GM10248 (cell line): ENCODE results near the gene SEMA6C.
A peak's percentile ranks its signal among the peaks of the same experiment; 100 is the strongest.
"Not testable (repeated sequence)": the region's sequence is repeated elsewhere in the genome, so short reads cannot be mapped to it uniquely, and the experiment has no call there.

ENCODE experiments used
- CTCF ChIA-PET: fragments of 300-600 bp; sonication (Branson Sonifier 250); formaldehyde crosslinking; extraction: SDS; loops from one replicate; lab custom pipeline; 2021; ENCODE audit warnings: antibody characterized with exemption; lab: Yijun Ruan, JAX
- POLR2A ChIA-PET: fragments of 350-650 bp; sonication (Branson Sonifier 250); formaldehyde crosslinking; extraction: SDS; loops from one replicate; lab custom pipeline; 2020; ENCODE audit warnings: antibody characterized with exemption; lab: Yijun Ruan, JAX
- DNase-seq: peaks from one replicate; pipeline ENCODE4 v3.0.0; 2012; ENCODE audit errors: extremely low spot score
- TF ChIP-seq, protein P1 (sequence below): IDR thresholded peaks from 2 replicates; pipeline ENCODE4 v1.5.1; 2012; ENCODE audit warnings: mild to moderate bottlenecking, low read depth; ENCODE audit errors: extremely low read depth, missing control alignments, control extremely low read depth

The SEMA6C gene, protein sequence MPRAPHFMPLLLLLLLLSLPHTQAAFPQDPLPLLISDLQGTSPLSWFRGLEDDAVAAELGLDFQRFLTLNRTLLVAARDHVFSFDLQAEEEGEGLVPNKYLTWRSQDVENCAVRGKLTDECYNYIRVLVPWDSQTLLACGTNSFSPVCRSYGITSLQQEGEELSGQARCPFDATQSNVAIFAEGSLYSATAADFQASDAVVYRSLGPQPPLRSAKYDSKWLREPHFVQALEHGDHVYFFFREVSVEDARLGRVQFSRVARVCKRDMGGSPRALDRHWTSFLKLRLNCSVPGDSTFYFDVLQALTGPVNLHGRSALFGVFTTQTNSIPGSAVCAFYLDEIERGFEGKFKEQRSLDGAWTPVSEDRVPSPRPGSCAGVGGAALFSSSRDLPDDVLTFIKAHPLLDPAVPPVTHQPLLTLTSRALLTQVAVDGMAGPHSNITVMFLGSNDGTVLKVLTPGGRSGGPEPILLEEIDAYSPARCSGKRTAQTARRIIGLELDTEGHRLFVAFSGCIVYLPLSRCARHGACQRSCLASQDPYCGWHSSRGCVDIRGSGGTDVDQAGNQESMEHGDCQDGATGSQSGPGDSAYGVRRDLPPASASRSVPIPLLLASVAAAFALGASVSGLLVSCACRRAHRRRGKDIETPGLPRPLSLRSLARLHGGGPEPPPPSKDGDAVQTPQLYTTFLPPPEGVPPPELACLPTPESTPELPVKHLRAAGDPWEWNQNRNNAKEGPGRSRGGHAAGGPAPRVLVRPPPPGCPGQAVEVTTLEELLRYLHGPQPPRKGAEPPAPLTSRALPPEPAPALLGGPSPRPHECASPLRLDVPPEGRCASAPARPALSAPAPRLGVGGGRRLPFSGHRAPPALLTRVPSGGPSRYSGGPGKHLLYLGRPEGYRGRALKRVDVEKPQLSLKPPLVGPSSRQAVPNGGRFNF

DNA sequence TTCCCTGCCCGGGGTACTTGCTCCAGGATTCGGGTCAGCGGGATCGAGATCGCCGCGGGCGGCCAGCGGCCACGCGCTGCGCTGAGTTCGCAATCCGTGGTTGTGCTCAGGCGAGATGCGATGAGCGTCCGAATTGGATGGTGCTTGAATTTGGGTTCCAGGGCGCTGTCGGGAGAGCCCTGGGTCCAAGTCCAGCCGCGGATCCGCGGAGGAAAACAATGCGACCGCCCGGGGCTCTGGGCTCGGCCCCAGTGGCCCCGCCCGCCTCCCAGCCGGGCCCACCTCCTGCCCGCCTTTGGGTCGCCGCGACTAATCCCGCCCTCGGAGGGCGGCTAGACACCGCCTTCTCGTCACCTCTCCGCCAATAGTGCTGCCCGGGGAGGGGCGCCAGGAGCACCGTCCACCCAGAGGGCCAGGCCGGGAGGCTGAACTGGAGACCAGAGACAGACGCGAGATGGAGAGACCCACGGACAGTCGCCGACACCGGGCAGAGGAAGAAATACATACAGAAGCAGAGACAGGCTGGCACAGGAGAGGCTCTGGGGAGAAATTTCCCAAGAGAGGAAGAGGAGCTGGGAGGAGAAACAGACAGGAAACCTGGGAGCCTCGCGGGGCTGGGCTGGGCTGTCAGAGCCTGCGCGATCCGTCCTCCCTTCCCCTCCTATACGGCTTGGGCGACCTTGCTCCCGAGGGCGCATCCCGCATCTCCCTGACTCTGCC, at the start of gene SEMA6C:
Gene SEMA6C, minus strand, starts transcription at position 220 of the 720 bp plus-strand sequence. CDS start 4,010 bp downstream, outside the sequence.
- ChIA-PET POLR2A (no interaction called here), CTCF (interaction anchor here (3.3 to 7.5 kb wide), 3 partner anchors 9 to 46 kb away, joined by 11 to 56 read pairs (median 19); partner anchors contain the start of gene TNFAIP8L2)
- DNase-seq = peak; percentile 94
- TF ChIP-seq, protein P1, sequence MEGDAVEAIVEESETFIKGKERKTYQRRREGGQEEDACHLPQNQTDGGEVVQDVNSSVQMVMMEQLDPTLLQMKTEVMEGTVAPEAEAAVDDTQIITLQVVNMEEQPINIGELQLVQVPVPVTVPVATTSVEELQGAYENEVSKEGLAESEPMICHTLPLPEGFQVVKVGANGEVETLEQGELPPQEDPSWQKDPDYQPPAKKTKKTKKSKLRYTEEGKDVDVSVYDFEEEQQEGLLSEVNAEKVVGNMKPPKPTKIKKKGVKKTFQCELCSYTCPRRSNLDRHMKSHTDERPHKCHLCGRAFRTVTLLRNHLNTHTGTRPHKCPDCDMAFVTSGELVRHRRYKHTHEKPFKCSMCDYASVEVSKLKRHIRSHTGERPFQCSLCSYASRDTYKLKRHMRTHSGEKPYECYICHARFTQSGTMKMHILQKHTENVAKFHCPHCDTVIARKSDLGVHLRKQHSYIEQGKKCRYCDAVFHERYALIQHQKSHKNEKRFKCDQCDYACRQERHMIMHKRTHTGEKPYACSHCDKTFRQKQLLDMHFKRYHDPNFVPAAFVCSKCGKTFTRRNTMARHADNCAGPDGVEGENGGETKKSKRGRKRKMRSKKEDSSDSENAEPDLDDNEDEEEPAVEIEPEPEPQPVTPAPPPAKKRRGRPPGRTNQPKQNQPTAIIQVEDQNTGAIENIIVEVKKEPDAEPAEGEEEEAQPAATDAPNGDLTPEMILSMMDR = no peak

DNA sequence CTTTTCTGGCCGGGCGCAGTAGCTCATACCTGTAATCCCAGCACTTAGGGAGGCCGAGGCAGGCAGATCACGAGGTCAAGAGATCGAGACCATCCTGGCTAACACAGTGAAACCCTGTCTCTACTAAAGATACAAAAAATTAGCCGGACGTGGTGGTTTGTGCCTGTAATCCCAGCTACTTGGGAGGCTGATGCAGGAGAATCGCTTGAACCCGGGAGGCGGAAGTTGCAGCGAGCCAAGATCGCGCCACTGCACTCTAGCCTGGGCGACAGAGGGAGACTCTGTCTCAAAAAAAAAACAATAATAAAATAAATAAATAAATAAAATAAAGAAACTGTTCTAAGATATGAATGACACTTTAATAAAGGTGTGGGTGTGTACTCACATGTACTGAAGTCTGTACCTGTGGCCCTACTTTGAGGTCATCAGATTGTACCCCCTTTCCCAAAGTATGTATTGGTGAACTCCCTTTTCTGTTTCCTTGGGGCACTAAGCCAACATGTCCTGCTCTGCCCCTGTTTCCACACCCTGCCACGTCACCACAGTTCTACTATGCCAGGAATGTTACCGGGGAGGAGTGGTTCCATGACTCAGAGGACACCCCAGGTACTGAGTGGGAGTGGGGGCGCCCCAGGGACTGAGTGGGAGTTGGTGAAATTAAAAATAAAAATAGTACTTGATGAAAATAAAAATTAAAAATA, 48.6 kb upstream of the SEMA6C start:
- CTCF ChIA-PET = interaction anchor here (0.7 to 1.2 kb wide), 6 partner anchors 13 to 88 kb away, joined by 3 to 5 read pairs (median 4); partner anchors contain the start of genes PSMD4 and TMOD4
- DNase-seq, POLR2A ChIA-PET: not testable (repeated sequence)

DNA sequence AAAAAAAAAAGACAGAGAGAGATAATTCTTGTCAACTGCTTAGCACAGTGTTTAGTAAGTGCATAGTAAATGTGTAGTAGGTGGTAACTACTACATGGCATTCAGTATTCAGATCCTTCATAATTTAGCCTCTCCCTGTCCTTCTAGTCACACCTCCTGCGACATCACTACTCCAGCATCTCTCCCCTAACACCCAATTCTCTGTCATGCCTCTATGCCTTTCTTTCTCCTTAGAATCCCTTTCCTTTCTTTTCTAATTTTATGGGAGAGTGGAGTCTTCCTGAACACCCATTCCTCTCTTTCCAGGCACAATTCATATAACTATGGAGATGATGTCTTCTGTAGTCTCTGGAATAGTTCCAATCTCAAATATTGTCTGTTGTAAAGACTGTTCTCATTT, 47.4 kb upstream of the SEMA6C start:
- CTCF ChIA-PET = no interaction called here
- DNase-seq = no peak
- TF ChIP-seq, protein P1 = no peak
- POLR2A ChIA-PET = no interaction called here

DNA sequence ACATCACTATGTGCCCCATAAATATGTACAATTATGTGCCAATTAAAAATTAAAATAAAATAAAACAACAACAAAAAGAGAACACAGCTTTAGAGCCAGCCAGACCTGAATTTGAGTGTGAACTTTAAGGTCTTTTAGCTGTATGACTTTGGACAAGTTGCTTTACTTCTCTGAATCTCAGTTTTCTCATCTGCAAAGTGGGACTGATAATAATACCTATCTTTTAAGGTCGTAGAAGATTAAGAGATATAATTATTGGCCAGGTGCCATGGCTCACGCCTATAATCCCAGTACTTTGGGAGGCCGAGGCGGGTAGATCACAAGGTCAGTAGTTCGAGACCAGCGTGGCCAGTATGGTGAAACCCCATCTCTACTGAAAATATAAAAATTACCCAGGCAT, 46.9 kb upstream of the SEMA6C start:
- DNase-seq = no peak
- TF ChIP-seq, protein P1 = no peak
- ChIA-PET POLR2A (no interaction called here), CTCF (interaction anchor here (0.9 to 2.1 kb wide), 4 partner anchors 8 to 59 kb away, joined by 3 to 7 read pairs (median 4); partner anchors contain the start of gene TNFAIP8L2)

DNA sequence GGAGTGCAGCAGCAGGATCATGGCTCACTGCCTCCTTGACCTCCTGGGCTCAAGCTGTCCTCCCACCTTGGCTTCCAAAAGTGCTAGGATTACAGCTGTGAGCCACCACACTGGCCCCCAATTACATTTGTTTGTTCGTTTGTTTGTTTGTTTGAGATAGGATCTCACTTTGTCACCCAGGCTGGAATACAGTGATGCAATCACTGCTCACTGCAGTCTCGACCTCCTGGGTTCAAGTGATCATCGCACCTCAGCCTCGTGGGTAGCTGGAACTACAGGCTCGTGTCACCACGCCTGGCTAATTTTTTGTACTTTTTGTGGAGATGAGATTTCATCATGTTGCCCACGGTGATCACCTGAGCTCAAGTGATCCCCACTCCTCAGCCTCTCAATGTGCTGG, 45.6 kb upstream of the SEMA6C start:
- no peak for DNase-seq
- ChIA-PET CTCF (interaction anchor here (1.2 to 2.1 kb wide), 3 partner anchors 10 to 59 kb away, joined by 3 to 7 read pairs (median 5); partner anchors contain the start of gene TNFAIP8L2), POLR2A (no interaction called here)
- TF ChIP-seq, protein P1 = no peak
